ENCODE measurements around the gene STXBP1. TPM values are rescaled to one million over a fixed set of nuclear protein-coding genes. Genes with fewer than 3 reads are reported as not detected.

The STXBP1 gene
- total RNA-seq, 2 donors from 2014 or later, result 66.2 to 87.3 TPM

- H3K4me1 ChIP-seq (ENCODE audit: control insufficient read depth in 1 of 2, low read depth in 2 of 2), result peaks cover 7 to 13% of the 10 kb centered on the region in 2 donors
- no peak for DNase-seq (ENCODE audit: low spot score)
- no peaks in the 10 kb centered on the region for H3K9me3 ChIP-seq
- H3K27me3 ChIP-seq (replicated peaks; ENCODE audit: insufficient read depth), result no peaks in the 10 kb centered on the region
- no peak for ATAC-seq (ENCODE audit: insufficient number of reproducible peaks, low FRiP score, low read depth)
- no peak for TF ChIP-seq CTCF (IDR thresholded peaks at IDR 0.05)
- no peaks in the 10 kb centered on the region for H3K36me3 ChIP-seq
- no peak overlapping the region for H3K27ac ChIP-seq
- H3K4me3 ChIP-seq, result no peak overlapping the region
These were observed 100.8 kb downstream of the STXBP1 start for GRCh38 chr9:127712867-127713266.

GRCh38 chr9:127714020-127714750 lies 102.1 kb downstream of the STXBP1 start:
- Histone ChIP-seq H3K4me3 (peak overlapping the region; percentile 99), H3K36me3 (no peaks in the 10 kb centered on the region), H3K27me3 (replicated peaks; ENCODE audit: insufficient read depth) (no peaks in the 10 kb centered on the region), H3K4me1 (ENCODE audit: control insufficient read depth in 1 of 2, low read depth in 2 of 2) (peaks cover 7 to 13% of the 10 kb centered on the region in 2 donors), H3K27ac (no peak overlapping the region), H3K9me3 (no peaks in the 10 kb centered on the region)
- DNase-seq (ENCODE audit: low spot score) (no peak), ATAC-seq (ENCODE audit: insufficient number of reproducible peaks, low FRiP score, low read depth) (no peak)
- TF ChIP-seq CTCF (IDR thresholded peaks at IDR 0.05), result no peak

GRCh38 chr9:127714951-127715469 lies 102.9 kb downstream of the STXBP1 start:
- no peak for DNase-seq (ENCODE audit: low spot score)
- Histone ChIP-seq H3K36me3 (no peaks in the 10 kb centered on the region), H3K27ac (peak overlapping the region; percentile 66 to 68), H3K4me1 (ENCODE audit: control insufficient read depth in 1 of 2, low read depth in 2 of 2) (peaks cover 7 to 13% of the 10 kb centered on the region in 2 donors), H3K4me3 (peak overlapping the region; percentile 99), H3K27me3 (replicated peaks; ENCODE audit: insufficient read depth) (no peaks in the 10 kb centered on the region), H3K9me3 (no peaks in the 10 kb centered on the region)
- peak; percentile 10 for ATAC-seq (ENCODE audit: insufficient number of reproducible peaks, low FRiP score, low read depth)
- no peak for TF ChIP-seq CTCF (IDR thresholded peaks at IDR 0.05)

GRCh38 chr9:127715470-127716337 lies 103.6 kb downstream of the STXBP1 start, which contains the start of the genes PTRH1 and TTC16:
Gene PTRH1 (minus strand): TSS chr9:127715663. CDS start chr9:127715639, 24 bp downstream.
Gene TTC16 (plus strand): TSS chr9:127716079. CDS start chr9:127716146, 67 bp downstream.
- ATAC-seq (ENCODE audit: insufficient number of reproducible peaks, low FRiP score, low read depth) (peak; percentile 92), DNase-seq (ENCODE audit: low spot score) (peak; percentile 95)
- no peaks in the 10 kb centered on the region for H3K27me3 ChIP-seq (replicated peaks; ENCODE audit: insufficient read depth)
- no peaks in the 10 kb centered on the region for H3K36me3 ChIP-seq
- peak within 1 kb of the TSS; percentile 99 for H3K4me3 ChIP-seq
- H3K9me3 ChIP-seq, result no peaks in the 10 kb centered on the region
- H3K4me1 ChIP-seq (ENCODE audit: control insufficient read depth in 1 of 2, low read depth in 2 of 2), result peaks cover 7 to 13% of the 10 kb centered on the region in 2 donors
- no peak for TF ChIP-seq CTCF (IDR thresholded peaks at IDR 0.05)
- peak within 1 kb of the TSS; percentile 68 to 81 for H3K27ac ChIP-seq

- H3K4me1 ChIP-seq (ENCODE audit: control insufficient read depth in 1 of 2, low read depth in 2 of 2), result peaks cover 7 to 13% of the 10 kb centered on the region in 2 donors
- H3K4me3 ChIP-seq, result peak overlapping the region; percentile 99
- TF ChIP-seq CTCF (IDR thresholded peaks at IDR 0.05), result no peak
- H3K36me3 ChIP-seq, result no peaks in the 10 kb centered on the region
- H3K27ac ChIP-seq, result peak overlapping the region; percentile 68 to 81
- H3K27me3 ChIP-seq (replicated peaks; ENCODE audit: insufficient read depth), result no peaks in the 10 kb centered on the region
- no peaks in the 10 kb centered on the region for H3K9me3 ChIP-seq
- ATAC-seq (ENCODE audit: insufficient number of reproducible peaks, low FRiP score, low read depth) (no peak), DNase-seq (ENCODE audit: low spot score) (no peak)
These were observed 104.3 kb downstream of the STXBP1 start for GRCh38 chr9:127716412-127716811.

Measured in thoracic aorta (tissue), 2 donors.